ENCODE results near the gene ASTN2. TPM values are rescaled to one million over a fixed set of nuclear protein-coding genes. Genes with fewer than 3 reads are reported as not detected.

Gene ASTN2
- total RNA-seq, 4 donors from 2014 or later = 0.94 to 5.6 (median 3.7) TPM

DNA sequence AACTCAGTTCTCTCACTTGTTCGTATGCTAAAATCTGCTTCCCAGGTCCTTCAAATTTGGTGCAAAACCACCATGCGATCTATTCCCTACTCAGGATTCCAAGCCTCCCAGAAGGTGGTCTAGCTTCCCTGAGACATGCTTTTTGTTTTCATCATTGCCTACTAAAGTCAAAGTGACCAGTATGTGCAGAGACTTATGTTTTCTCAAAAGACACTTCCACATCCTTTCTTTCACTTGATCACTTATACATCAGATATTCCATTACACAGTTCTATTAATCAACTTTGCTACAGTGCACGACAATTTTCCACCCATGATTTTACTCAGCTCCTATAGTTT is 1019.2 kb downstream of the ASTN2 start:
- intact Hi-C loops (cut with DNase I) = no loop called here
- Histone ChIP-seq H3K36me3 (no peaks in the 10 kb centered on the region), H3K9me3 (no peaks in the 10 kb centered on the region), H3K4me1 (no peaks in the 10 kb centered on the region), H3K27me3 (no peaks in the 10 kb centered on the region), H3K4me3 (replicated peaks in 1 of 3) (no peak overlapping the region), H3K27ac (no peak overlapping the region)
- 94 to 97% methylated on average over 3 of the region's 3 CpGs for WGBS, 2 donors
- no peak for DNase-seq
- TF ChIP-seq POLR2A (IDR thresholded peaks at IDR 0.05) (no peak), CTCF (IDR thresholded peaks at IDR 0.05) (no peak)

- Histone ChIP-seq H3K4me3 (replicated peaks in 1 of 3) (no peak overlapping the region), H3K36me3 (no peaks in the 10 kb centered on the region), H3K27ac (no peak overlapping the region), H3K27me3 (no peaks in the 10 kb centered on the region), H3K4me1 (no peaks in the 10 kb centered on the region), H3K9me3 (no peaks in the 10 kb centered on the region)
- intact Hi-C loops (cut with DNase I) = no loop called here
- TF ChIP-seq CTCF (IDR thresholded peaks at IDR 0.05) (no peak), POLR2A (IDR thresholded peaks at IDR 0.05) (no peak)
- 91 to 95% methylated on average over 5 of the region's 5 CpGs for WGBS, 2 donors
- no peak for DNase-seq
These were observed 1019.8 kb downstream of the ASTN2 start for GRCh38 chr9:116394894-116395698.

GRCh38 chr9:116394070-116394469 is 1020.8 kb downstream of the ASTN2 start:
- Histone ChIP-seq H3K27me3 (no peaks in the 10 kb centered on the region), H3K4me3 (replicated peaks in 1 of 3) (no peak overlapping the region), H3K9me3 (no peaks in the 10 kb centered on the region), H3K4me1 (no peaks in the 10 kb centered on the region), H3K27ac (no peak overlapping the region), H3K36me3 (no peaks in the 10 kb centered on the region)
- TF ChIP-seq POLR2A (IDR thresholded peaks at IDR 0.05) = no peak
- intact Hi-C loops (cut with DNase I) = no loop called here
- 91 to 96% methylated on average over 6 of the region's 6 CpGs for WGBS, 2 donors
- no peak for DNase-seq

DNA sequence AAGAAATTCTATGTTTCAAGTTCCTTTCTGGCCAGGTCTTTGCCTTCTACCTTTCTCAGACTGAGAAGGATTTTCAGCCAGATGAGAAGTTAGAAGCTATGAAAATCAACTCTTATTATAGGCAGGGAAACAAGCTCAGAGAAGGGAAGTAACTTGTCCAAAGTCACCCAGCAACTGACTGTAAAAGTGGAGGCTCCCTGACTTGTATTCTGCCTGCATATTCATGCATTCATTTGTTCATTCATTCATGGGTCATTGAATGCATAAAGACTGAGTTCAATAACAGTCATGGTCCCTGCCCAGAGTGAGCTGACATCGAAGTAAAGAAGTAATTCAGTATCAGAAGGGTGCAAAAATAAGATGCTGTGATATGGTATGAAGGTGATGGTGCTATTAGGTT is 1021.7 kb downstream of the ASTN2 start:
- intact Hi-C loops (cut with DNase I) = no loop called here
- no peak for DNase-seq
- H3K27me3 ChIP-seq = no peaks in the 10 kb centered on the region
- no peak overlapping the region for H3K27ac ChIP-seq
- H3K4me3 ChIP-seq (replicated peaks in 1 of 3) = no peak overlapping the region
- H3K36me3 ChIP-seq = no peaks in the 10 kb centered on the region
- 81 to 84% methylated on average over 1 of the region's 1 CpG for WGBS, 2 donors
- no peaks in the 10 kb centered on the region for H3K9me3 ChIP-seq
- H3K4me1 ChIP-seq = peaks cover 5 to 6% of the 10 kb centered on the region in 2 donors
- TF ChIP-seq POLR2A (IDR thresholded peaks at IDR 0.05) = no peak
- TF ChIP-seq CTCF (IDR thresholded peaks at IDR 0.05) = no peak

DNA sequence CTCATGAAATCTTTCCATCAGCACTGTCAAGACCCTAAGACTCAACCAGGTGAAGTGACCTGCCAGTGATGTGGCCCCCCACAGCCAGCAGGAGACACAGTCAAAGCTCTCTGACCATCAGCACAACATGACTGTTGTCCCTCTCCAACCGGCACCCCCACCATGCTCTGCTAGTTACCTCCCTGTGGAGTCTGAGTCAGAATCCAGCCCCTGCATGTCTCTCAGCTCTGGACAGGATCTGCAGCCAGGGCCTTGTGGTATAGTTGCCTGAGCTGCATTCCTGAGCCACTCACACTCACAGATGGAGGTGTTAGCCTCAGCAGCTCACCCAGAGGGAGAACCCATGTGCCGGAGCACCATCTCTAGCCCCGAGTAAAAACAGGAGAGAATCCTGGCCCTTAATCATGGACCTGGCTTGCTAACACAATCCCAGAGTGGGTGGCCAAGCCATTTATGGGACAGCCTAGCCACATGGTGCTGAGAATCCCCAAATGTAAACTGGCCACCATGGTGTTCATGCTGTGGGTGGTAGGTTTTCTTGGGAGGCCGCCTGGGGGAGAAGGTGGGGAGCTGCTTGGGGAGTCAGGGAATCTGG is 1023.5 kb downstream of the ASTN2 start:
- H3K4me1 ChIP-seq = peaks cover 14 to 19% of the 10 kb centered on the region in 2 donors
- TF ChIP-seq POLR2A (IDR thresholded peaks at IDR 0.05) (no peak), CTCF (IDR thresholded peaks at IDR 0.05) (no peak)
- intact Hi-C loops (cut with DNase I) = no loop called here

More for the DNA sequence above, 1023.5 kb downstream of the ASTN2 start:
- H3K9me3 ChIP-seq = no peaks in the 10 kb centered on the region
- WGBS, 2 donors = 79 to 90% methylated on average over 4 of the region's 4 CpGs
- DNase-seq = no peak
- H3K27ac ChIP-seq = no peak overlapping the region
- no peak overlapping the region for H3K4me3 ChIP-seq (replicated peaks in 1 of 3)
- no peaks in the 10 kb centered on the region for H3K36me3 ChIP-seq
- no peaks in the 10 kb centered on the region for H3K27me3 ChIP-seq

Measured in thyroid gland (tissue), 4 donors.